Erythroblast (primary cell): Measurements from ENCODE around the gene TNNI2.

Experiments
- DNase-seq, 2 experiments: peaks; one replicate each; lab custom pipeline; 2025; lab: John Stamatoyannopoulos, UW
- GATA1 ChIP-seq: IDR thresholded peaks from 2 replicates; pipeline ENCODE4 v1.6.1; 2011; ENCODE audit warnings: low read depth, mild to moderate bottlenecking, control low read depth, low read length, moderate library complexity
- POLR2A ChIP-seq: IDR thresholded peaks from 2 replicates; pipeline ENCODE4 v1.6.1; 2011; ENCODE audit warnings: mild to moderate bottlenecking, low read length

The TNNI2 gene

DNA sequence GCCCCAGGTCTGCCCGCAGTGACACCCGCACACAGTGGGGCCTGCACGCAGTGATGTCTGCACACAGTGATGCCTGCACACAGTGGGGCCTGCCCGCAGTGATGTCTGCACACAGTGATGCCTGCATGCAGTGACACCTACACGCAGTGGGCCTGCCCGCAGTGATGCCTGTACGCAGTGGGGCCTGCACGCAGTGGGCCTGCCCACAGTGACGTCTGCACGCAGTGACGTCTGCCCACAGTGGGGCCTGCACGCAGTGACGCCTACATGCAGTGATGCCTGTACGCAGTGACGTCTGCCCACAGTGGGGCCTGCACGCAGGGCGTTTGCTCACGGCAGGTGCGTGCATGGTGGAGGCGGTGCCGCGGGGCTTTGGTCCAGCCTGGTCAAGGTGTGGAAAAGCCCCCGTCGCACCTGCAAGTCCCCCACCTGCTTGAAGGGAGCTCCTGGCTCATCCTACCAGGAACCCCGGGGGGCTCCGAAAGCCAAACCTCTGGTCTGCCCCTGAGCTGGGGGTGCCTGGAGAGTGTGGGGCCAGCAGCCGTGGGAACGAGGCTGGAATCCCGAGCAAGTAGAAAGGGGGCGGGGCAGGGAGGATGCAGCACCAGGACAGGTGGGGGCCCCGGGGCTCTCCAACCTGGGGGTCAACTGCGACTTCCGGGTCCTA lies 12.9 kb upstream of the TNNI2 start:
- TF ChIP-seq GATA1 (no peak), POLR2A (no peak)
- DNase-seq, result no peak

DNA sequence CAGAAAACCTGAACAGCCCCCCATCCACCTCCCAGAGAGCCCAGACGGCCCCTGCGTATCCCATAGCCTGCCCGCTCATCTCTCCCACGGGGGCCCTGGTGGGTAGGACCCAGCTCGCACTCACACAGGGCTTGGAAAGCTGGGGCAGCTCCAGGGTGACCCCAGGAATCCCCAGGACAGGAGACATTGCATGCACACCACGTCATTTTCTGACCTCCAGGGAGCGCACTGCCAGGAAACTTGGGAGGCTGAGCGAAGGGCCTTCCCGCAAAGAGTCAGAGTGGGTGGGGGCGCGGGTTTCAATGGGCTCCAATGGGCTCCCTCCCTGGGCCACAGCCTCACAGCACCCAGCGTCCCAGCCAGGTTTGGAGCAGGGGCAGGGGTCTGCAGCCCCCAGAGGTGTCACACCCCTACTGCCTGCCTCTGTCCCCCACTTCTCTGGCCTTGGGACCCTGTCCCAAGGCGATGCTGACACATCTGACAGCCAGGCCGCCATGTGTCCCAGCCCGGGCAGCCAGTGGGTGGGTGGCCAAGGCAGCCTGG lies 12.2 kb upstream of the TNNI2 start:
- no peak for TF ChIP-seq GATA1
- TF ChIP-seq POLR2A, result no peak
- DNase-seq, result no peak

DNA sequence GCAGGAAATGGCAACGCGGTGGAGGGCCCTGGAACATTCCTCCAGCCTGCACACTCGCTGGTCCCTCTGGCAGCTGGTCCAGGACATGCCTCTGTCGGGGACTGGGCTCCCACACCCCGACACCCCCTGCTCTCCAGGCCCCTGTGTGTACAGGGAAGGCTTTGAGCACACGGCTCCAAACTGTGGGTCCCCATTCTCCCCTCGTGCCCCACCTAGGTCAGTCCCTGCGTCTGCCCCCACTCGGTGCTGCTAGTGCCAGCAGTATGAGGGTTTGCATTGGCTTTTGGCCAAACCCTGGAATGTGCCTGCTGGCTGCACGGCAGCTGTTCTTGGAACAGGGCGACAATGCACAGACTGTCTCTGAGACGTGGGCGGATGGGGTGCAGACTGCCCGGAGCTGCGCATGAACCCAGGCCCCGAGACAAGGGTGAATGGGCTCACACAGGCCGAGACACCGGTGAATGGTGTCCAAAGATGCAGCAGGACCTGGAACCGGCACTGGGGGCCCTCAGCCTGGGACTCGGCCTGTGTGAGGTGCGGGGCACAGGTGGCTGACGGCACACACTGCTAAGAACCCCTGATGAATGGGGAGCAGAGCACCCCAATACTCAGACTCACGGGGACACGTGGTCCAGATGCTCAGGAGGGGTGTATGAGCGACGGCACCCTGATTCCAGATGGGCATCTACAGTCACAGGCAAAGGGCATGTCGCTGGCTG lies 11.5 kb upstream of the TNNI2 start:
- no peak for DNase-seq
- no peak for TF ChIP-seq GATA1
- TF ChIP-seq POLR2A, result no peak

- no peak for TF ChIP-seq POLR2A
- no peak for TF ChIP-seq GATA1
- no peak for DNase-seq
These were observed 10.8 kb upstream of the TNNI2 start for GRCh38 chr11:1827931-1828330.

GRCh38 chr11:1828542-1828941 lies 10.2 kb upstream of the TNNI2 start:
- TF ChIP-seq POLR2A, result no peak
- TF ChIP-seq GATA1, result no peak
- DNase-seq, result no peak

- DNase-seq, result no peak
- TF ChIP-seq GATA1 (no peak), POLR2A (no peak)
These were observed 9.6 kb upstream of the TNNI2 start for GRCh38 chr11:1829039-1829820.

- no peak for TF ChIP-seq GATA1
- TF ChIP-seq POLR2A, result no peak
- DNase-seq, result no peak
These were observed 8.8 kb upstream of the TNNI2 start for GRCh38 chr11:1830004-1830321.

DNA sequence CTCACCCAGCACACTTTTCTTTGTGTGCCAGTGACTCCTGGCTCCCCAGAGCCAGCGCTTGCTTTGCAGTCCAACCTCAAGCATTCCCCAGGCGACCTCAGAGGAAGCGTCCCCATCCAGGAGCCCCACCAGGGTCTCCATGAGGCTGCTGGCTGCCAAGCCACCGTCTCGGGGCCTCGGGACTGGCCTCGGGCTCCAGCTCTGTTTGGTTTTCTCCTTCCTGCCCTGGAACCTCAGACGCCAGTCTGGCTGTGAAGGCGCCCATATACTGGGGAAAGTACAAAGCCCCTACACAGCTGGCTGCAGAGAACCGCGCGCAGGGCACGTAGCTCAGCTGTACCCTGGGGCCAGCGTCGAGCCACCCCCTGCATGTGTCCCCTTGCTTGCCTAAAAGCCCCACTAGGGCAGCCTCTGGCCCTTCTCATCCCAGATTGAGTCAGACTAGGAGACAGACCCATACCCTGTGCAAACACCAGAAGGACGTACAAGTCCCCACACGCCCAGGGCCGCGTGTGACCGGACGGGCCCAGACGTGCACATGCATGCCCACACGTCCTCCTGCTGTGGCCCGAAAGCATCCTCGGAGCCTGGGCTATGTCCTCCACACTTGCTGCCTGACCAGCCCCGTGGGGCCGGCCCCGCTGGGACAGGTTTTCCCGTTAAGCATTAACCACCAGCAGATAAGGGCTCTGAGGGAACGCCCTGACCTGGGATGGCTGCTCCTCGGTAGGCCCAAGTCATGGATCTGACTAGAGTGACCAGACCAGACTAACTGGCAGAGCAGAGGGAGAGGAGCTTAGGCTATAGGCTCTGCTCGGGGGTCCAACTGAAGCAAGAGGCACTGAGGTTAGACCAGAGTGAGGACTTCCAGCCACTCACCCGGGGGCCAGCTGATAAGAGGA lies 8.2 kb upstream of the TNNI2 start:
- DNase-seq, result no peak
- TF ChIP-seq GATA1 (no peak), POLR2A (no peak)

- no peak for TF ChIP-seq GATA1
- no peak for TF ChIP-seq POLR2A
- no peak for DNase-seq
These were observed 7.2 kb upstream of the TNNI2 start for GRCh38 chr11:1831338-1832210.

DNA sequence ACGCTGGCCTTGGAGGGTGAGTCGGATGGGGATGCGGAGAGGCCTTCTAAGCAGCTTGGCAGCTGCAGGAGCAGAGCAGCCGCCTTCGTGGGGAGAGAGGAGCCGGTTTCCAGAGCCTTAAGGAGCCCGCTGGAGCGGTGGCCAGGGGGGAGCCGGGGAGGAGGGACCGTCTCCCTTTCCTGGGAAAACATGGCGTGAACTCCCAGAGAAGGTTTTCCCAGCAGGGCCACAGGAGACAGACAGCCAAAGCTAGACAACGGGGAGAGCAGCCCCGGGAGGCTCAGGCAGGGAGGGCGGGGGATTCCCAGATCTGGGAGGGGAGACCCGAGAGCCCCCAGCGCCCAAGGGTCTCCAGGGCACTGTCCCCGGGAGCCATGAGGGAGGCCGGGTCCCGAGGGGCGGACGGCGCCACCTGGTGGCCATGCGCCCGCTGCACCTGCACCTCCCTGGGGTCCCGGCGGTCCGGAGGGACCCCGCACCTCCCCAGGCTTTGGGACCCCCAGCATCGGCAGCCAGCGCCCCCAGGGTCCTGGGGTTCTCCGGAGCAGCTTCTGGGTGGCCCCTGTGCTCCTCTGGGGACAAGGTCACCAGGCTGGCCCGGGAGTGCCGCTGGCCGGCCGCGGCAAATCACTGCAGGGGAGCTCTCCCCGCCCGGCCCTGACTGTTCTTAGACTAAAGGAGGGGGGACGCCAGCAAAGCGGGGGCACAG lies 6.4 kb upstream of the TNNI2 start:
- TF ChIP-seq POLR2A, result no peak
- TF ChIP-seq GATA1, result no peak
- peak; percentile 34 to 66 for DNase-seq

- no peak for TF ChIP-seq POLR2A
- no peak for TF ChIP-seq GATA1
- DNase-seq, result no peak
These were observed 5.9 kb upstream of the TNNI2 start for GRCh38 chr11:1832920-1833295.

DNA sequence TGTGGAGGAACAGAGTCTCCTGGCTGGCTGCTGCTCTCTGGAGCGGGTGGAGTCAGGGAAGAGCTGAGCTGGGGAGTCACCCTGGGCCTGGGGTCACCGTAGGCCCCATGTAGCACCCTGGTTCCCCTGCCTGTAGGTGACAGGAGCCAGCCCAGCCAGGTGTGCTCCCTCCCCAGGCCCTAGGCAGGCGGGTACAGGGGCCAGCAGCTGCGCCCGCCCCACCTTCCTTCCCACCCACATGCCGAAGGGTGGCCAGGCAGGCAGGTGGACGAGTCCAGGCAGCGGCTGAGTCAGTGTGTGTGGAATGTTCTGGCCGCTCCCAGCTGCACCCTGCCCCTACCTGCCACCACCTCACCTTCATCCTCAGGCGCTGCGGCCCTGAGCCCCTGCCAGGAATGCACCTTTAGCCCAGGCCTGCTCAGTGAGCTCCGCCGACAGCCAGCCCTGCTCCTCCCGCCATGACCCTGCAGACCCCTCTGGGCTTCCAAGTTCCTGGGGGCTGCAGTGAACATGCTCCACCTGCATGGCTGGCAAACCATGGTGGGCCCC lies 4.6 kb upstream of the TNNI2 start:
- TF ChIP-seq POLR2A, result no peak
- no peak for TF ChIP-seq GATA1
- DNase-seq, result no peak
